GM19238 (cell line): ENCODE measurements around the gene CHAC1.

Experiments
- DNase-seq: peaks from one replicate; pipeline ENCODE4 v3.0.0; 2011; ENCODE audit warnings: low spot score; ENCODE audit not compliant: insufficient read length

Gene CHAC1

DNA sequence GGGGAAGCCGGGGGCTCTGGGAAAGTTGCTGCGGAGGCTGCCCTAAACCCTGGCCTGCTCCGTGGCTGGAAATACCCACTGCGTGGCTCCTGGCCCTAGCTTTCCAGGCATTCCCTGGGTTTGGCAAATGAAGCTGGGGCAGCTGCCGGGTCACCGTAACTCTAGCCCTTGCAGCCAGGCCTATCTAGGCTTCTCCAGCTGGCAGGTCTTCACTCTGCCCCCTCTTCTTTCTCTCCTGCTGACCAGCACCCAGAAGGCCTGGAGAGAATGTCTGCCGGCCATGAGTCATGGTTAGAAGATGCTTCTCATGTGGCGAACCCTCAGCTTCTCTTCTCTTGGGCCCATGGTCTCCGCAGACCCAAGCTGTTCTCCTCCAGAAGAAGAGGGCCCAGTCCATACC lies 29.7 kb upstream of the CHAC1 start:
- no peak for DNase-seq

DNA sequence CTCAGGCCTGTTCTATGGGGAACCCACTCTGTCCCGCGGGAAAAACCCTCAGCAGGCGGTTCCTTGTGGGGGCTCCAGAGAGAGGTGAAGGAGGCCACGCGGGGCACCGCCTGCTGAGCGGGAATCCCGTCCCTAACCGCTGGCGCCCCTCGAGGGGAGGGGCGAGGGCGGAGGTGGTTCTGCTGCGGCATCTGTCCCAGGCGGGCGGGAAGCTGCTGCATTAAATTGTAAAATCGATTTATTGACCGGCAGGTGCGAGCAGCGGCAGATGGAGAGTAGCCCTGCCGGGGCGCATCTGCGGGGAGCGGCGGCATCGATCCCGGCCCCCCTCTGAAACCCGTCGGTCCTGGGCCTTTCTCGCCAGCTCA lies 27.8 kb upstream of the CHAC1 start:
- DNase-seq: no peak

DNA sequence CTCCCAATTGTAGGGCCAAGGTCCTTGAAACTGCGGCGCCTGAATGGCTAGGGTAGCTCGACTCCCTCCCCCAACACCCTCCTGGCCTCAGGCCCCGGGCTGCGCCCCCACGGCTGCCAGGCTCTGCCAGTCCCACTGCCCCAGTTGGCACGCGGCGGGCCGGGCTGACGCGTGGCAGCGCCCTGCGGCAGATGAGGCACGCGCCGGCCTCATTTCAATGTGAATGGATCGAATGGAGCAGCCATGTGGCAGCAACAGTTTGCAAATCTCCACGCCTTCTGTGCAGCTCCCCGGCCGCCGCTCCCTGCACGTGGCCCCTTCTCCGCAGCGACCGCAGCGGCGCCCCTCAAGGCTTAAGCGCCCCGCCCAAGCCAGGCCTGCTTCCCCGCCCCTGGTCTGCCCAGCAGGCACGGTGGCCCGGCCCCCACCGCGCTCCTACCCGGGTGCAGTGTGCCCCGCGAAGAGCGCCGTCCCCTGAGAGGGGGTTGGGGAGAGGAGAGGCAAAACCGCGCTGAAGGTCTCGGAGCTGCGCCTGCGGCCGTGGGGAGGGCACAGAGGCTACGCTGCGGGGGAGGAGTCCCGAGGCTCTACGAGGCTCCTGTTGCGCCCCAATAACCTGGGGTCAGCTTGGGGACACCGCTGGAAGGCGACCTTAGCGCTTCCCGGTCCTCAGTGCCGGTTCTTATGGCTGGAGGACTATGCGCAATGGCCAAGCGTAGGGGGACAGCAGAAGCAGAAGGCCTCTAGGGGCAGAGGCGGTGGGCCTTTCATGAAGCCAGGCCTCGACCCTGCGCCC lies 27.2 kb upstream of the CHAC1 start:
- no peak for DNase-seq

DNA sequence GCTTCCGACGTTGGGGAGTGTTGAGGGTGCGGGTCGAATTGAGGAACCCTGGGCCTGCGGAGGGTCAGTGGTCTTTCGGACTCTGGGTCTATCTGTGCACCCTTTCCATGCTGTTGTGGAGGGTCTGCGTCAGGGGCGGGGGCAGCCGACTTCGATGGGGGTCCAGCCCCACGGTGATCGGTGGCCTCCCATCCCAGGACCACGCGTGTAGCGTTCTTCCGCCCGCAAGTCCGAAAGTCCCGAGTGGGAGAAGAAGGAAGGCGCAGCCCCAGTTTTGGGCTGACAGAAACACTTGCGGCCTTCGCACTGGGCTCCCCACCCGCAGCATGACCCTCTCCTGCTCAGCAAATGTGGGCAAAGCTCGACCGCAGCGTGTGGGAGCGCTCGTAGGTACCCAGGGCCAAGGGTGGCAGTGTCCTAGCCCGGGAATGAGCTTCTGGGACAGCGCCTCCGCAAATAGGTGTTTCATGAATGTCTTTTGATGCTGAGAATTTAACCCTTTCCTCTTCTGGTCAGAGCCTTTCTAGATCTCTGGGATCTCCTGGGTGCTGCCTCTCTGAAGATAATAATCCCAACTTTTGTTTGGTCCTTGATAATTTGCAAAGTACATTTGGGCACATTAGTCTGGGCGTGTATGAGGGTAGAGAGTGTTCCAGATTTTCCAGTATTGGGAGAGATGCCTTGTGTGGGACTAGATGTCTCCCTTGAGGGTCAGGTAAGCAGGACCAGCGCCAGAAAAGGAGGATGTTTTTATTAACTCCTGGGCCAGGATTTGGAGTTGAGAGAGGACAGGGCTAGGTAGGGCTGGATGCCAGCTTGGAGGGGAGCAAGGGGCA lies 26.4 kb upstream of the CHAC1 start:
- no peak for DNase-seq

DNA sequence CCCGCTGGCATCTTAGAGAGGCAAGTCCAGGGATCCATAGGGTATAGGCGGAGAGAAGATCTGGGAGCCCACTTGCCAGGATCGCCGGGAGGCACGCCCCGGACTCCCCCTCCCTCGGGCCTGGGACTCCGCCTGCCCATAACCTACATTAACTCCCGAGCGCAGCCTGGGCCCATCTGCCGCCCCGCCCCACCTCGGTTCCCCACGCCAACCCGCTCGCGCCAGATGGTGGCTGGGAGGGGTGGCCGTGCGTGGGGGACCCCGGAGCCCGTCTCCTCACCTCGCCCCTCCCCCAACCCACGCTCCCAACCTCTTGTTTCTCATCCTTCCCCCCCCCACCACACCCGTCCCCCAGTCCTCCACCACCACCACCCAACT lies 25.8 kb upstream of the CHAC1 start:
- DNase-seq: no peak

DNA sequence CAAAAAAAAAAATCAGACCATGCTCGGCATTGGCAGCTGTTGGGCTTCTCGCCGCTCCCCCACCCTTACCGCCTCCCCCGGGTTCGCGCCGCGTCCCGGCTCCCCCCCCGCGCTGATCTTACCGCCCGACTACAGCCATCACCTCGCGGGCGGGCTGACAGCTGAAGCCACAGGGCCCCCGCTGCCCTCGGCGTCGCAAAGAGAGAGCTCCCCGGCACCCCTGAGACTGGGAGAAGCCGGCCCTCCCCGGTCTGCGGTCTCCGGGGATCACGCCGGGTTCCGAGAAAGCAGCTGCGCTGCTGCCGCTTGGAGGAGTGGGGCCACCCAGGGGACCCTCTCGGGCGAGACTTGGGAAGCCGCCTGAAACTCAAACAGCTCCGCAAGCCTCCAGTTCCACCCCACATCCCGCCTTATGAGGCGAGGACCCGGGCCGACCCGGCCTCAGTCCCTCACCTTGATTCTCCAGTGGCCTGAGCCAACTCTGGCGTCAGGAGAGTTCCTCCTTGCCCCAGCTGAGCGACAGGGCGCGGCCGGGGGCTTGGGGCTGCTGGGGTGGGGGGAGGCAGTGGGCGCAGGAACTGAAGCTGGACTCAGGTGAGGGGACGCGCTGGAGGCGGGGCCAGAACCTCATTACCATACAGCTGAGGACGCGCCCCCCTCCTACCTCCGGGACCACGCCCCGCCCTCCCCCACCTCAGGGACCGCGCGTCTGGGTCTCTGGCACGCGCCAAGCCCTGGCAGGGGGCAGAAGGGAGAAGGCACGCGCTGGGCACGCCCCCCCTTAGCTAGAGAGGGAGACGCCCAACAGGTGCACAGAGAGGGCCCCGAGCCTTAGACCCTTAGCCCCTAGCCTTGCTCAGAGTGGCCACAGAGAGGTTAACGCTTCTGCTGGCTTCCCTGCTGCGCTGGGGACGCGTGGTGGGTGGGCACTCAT lies 25.1 kb upstream of the CHAC1 start:
- DNase-seq: no peak

DNA sequence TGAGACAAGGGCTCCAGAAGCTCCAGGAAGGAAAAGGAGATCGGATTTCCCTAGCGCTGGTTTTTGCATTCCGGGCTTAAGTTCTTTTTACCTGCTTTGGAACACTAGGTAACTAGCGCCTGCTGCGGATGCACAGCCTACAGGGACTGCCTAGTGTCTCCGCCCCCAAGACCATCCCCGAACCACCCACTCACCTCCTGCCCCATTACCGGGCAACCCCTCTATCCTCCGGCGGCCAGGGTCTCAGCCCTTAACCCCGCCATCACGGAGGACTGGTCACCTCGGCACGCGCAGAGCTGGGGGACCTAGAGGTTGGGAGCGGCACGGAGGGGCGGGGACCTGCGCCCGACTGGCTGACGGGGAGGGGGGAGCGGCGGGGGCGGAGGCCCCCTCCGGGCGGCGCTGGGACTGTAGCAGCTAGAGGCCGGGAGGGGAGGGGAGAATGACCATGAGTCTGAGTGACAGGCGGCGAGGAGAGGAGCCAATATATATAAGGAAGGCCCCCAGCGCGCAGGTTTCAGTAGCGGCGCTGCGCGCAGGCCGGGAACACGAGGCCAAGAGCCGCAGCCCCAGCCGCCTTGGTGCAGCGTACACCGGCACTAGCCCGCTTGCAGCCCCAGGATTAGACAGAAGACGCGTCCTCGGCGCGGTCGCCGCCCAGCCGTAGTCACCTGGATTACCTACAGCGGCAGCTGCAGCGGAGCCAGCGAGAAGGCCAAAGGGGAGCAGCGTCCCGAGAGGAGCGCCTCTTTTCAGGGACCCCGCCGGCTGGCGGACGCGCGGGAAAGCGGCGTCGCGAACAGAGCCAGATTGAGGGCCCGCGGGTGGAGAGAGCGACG lies 24.2 kb upstream of the CHAC1 start, which contains the start of gene DLL4:
Gene DLL4, plus strand, starts transcription at position 520 of the 839 bp plus-strand sequence. CDS start 329 bp downstream, outside the sequence.
- DNase-seq: no peak

DNA sequence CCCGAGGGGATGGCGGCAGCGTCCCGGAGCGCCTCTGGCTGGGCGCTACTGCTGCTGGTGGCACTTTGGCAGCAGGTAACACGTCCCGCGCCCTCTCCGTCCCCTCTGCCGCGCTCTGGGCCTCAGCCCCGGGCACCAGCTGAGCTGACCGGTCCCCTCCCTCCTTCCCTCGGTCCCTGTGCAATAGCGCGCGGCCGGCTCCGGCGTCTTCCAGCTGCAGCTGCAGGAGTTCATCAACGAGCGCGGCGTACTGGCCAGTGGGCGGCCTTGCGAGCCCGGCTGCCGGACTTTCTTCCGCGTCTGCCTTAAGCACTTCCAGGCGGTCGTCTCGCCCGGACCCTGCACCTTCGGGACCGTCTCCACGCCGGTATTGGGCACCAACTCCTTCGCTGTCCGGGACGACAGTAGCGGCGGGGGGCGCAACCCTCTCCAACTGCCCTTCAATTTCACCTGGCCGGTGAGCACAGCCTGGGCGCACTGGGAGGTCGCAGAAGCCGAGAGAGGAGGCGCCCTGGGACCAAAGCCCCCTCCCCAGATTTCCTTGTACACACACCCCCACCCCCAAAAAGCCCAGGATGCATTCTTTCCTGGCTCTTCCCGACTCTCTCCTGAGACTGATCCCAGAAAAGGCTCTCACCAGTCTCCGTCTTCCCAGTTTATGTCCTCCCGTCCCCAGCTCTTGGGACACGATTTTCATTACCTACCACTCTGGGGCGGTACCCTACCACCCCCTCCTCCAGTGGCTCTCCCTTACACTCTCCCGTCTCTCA lies 23.4 kb upstream of the CHAC1 start:
- DNase-seq: no peak

DNA sequence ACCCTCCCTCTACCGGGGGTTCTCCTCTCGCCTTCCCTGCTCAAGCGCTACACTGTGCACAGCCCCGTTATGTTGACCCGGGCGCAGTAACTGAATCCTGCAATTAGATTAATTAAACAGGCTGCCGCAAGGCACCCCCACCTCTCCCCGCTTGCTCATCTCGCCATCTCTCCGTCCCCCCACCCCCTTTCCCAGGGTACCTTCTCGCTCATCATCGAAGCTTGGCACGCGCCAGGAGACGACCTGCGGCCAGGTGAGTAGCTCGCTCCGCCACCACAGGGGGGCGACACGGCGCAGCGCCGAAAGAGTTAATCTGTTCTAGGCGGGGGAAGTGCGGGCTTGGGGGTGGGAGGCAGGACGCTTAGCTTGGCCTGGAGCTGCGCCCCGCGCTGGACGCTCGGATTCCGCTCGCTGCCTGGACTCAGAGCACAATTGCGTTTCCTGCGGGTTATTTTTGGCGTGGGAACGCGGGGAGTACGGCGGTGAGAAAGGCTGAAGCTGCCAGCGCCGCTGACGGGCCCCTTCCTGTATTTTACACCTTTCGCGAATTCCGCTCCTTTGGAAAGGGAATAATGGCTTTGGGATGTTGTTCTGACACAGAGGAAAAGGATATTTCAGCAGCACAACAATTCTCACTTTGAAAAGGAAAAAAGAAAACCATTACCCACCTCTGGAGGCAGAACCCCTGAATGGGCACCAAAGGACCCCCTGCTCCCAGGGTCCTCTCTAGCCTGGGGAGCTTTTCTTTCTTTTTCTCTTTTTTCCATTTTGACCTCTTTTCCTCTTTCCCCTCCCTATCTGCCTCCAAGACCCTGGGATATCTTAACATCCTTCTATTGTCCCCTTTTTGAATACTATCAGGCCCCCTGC lies 22.6 kb upstream of the CHAC1 start:
- DNase-seq: no peak

DNA sequence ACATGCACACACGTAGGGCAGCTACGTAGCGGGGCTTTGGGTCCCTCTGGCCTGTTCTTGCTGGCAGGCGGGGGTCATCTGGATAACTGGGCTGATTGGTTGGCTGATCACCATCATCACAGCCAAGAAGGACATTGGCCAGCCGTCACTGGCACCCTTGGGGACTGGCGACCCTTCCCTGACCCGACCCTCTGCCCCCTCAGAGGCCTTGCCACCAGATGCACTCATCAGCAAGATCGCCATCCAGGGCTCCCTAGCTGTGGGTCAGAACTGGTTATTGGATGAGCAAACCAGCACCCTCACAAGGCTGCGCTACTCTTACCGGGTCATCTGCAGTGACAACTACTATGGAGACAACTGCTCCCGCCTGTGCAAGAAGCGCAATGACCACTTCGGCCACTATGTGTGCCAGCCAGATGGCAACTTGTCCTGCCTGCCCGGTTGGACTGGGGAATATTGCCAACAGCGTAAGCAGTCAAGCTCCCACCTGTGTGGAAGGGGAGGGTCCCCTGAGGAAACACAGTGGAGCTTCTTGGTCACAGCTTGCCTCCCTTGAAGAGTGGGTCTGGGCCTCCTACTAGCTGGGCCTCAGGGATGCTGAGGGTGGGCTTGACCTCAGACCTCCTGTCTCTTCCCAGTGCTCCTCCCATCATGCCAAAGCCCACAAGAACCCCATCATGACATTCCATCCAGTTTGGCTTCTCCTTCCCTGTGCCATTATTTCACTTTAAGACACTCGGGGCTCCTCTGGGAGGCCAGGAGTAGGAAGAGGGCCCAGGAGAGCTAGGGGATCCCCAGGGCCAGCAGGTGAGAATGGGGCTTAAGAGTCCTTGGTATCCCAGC lies 21.8 kb upstream of the CHAC1 start:
- no peak for DNase-seq

DNA sequence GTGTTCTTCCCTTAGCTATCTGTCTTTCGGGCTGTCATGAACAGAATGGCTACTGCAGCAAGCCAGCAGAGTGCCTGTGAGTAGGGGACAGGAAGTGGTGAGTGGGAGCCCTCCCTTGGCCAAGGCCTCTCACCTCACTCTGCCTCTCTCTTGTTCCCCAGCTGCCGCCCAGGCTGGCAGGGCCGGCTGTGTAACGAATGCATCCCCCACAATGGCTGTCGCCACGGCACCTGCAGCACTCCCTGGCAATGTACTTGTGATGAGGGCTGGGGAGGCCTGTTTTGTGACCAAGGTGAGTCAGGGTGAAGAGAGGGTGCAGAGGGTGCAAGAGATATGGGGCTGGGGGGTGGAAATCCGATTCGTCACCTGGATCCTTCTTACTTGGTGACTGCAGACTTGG lies 21.1 kb upstream of the CHAC1 start:
- no peak for DNase-seq

DNA sequence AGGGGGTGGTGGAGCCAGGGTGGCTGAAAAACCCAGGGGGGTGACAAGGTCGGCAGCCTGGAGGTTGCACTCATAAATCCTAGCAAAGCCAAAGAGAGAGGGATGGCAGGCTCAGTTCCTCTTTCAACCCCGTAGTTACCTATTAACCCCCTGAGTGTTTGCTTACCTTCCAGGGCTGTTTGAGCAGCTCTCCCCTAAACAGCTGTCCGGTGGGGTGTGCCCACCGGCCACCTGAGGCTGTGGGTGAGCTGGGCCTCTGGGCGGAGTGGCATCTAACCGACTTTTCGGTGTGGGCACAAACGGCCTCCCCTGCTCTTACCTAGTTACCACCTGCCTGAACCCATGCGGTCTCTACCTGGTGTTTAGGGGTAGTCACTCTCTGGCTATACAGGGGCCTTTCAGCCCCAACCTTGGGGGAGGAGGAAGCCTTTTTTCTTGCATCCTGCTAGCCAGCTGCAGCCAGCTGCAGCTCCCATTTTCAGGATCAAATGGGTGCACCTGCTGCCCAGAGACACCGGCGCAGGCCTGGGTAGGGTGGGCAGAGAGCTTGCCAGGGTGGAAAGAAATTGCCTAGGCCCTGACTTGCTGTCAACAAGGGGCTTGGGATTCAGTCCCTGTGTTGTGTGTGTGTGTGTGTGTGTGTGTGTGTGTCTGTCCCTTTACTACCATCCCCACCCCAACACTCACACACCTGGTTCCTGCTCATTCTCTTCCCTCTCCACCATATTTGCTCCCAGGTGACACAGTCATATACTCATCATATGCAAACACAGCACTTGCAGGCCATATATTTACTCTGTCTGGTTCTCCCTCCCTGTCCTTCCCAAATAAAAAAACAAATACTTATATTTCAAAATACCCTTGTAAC lies 20.4 kb upstream of the CHAC1 start:
- DNase-seq: no peak

DNA sequence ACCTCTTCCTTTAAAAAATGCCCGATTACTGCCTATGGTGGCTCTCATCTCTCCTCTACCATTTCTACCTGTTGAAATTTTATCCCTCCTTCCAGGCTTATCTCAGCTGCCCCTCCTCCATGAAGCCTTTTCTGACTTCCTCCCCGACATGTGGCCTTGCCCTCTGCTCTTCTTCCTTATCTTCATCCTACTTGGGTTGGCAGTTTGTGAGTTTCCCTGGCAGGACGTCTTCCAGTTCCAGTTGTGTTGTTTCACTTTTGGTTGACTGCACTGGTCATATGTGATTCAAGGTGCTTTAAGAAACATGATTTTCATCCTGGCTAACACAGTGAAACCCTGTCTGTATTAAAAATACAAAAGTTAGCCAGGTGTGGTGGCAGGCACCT lies 19.8 kb upstream of the CHAC1 start:
- DNase-seq: no peak

DNA sequence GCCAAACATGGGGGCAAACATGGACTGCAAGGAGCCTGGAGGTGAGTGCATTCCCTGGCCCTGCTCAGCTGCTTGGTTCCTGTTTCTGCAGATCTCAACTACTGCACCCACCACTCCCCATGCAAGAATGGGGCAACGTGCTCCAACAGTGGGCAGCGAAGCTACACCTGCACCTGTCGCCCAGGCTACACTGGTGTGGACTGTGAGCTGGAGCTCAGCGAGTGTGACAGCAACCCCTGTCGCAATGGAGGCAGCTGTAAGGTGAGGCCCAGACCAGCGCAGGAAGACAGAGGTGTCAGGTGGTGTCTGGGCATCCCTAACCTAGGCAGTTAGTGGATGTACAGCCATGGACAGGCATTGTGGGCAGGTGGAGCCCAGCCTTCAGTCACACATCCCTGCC lies 18.8 kb upstream of the CHAC1 start:
- DNase-seq: no peak

DNA sequence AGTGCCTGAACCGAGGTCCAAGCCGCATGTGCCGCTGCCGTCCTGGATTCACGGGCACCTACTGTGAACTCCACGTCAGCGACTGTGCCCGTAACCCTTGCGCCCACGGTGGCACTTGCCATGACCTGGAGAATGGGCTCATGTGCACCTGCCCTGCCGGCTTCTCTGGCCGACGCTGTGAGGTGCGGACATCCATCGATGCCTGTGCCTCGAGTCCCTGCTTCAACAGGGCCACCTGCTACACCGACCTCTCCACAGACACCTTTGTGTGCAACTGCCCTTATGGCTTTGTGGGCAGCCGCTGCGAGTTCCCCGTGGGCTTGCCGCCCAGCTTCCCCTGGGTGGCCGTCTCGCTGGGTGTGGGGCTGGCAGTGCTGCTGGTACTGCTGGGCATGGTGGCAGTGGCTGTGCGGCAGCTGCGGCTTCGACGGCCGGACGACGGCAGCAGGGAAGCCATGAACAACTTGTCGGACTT lies 17.0 kb upstream of the CHAC1 start:
- no peak for DNase-seq

DNA sequence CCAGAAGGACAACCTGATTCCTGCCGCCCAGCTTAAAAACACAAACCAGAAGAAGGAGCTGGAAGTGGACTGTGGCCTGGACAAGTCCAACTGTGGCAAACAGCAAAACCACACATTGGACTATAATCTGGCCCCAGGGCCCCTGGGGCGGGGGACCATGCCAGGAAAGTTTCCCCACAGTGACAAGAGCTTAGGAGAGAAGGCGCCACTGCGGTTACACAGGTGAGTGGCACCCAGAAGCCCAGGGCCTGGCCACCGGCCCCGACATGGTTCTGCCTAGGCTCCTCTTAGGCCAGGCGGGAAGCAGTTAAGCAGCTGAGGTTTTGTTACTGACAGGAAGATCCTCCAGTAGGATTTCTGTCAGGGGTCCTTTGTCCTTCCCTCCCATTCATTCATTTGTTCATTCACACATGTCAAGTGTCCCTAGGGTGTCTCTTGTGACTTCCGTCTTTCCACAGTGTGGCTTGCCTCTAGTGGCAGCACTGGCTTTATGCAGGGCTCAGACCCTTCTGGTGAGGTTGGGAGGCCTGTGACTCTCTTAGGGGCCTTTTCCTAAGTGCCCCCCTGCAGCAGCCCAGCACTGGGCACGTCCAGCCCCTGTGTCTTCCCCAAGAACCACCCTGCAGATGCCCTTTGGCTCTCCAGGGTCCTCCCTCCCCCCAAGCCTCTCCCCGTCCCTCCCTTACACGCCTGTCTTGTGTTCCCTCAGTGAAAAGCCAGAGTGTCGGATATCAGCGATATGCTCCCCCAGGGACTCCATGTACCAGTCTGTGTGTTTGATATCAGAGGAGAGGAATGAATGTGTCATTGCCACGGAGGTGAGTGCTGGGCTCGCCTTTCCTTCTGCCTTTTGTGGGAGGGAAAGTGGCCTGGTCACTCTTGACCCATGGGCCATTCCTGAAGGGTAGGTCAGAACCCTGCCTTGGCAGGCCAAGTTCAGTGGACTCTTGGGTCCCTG lies 16.3 kb upstream of the CHAC1 start:
- no peak for DNase-seq
